Measurements from ENCODE around the gene NFKBIE. TPM values are rescaled to one million over a fixed set of nuclear protein-coding genes. Genes with fewer than 3 reads are reported as not detected.

NFKBIE gene
- total RNA-seq, 2 donors from 2014 or later: 18.1 to 19.8 TPM

DNA sequence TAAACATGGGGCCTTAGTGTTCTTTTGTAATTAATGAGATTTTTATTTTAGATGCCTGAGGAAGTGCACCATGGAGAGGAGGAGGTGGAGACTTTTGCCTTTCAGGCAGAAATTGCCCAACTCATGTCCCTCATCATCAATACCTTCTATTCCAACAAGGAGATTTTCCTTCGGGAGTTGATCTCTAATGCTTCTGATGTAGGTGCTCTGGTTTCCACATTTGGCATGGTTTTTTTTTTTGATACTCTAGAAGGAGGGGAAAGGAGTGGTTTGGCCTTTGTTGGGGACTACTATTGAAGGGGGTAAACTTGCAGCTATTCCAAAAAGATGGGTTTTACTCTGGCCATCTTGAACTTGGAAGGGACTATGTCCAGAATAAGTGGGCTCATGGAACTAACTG is 16.8 kb downstream of the NFKBIE start:
- peaks cover 67% of the 10 kb centered on the region for H3K4me1 Mint-ChIP-seq (ENCODE audit: low read depth)
- H3K4me3 Mint-ChIP-seq: peak overlapping the region; percentile 97
- ATAC-seq (replicated peaks in 1 of 2): no peak
- H3K27ac Mint-ChIP-seq: peak overlapping the region; percentile 87
- DNase-seq: no peak
- H3K9me3 Mint-ChIP-seq: no peaks in the 10 kb centered on the region
- H3K27me3 Mint-ChIP-seq (ENCODE audit: low read depth): no peaks in the 10 kb centered on the region
- peaks cover 37 to 56% of the 10 kb centered on the region in 2 donors for H3K36me3 Mint-ChIP-seq (ENCODE audit: insufficient read depth in 2 of 2)

DNA sequence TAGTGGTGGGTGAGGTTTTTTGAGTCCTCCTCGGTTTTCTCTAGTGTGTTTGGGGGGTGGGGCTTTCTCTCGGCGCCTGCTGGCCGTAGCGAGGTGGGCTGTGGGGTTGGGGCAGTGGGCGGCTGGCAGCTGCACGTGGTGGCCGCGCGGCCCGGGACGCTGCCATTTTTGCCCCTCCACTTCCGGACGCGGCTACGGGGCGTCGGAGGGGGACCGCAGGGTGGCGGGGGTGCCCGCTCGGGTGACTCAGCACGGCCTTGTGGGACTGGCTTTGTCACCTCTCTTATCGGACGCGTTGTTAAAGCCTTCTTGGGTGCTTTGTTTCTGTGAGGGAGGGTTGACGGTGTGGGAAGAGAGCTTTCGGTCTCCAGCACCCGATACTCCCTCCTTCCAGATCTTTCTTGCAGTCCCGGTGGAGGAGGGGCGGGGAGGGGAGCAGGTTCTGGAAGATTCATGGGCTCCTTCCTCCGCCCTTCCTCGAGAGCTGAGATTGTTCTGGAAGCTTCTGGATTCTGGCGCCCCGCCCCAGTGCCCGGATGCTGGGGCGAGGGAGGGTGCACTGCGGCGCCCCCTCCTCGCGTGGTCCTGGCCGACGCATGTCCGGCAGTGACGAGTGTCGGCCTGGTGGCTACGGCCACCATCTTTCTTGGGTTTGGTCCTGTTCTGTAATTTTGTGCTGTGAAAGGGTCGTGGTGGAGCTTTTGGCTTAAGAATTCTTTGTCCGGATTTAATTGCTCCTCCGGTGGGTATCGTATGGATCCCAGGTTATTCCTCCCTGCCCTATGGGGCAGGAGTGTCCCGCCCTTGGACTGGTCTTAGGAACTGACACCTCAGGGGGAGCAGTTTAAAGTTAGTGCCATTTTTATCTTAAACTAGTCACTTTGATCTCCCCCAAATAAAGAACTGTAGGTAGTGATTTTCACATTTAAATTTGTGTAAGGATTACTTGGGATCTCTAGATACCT is 17.7 kb downstream of the NFKBIE start:
- DNase-seq (peak; percentile 92 to 94), ATAC-seq (replicated peaks in 1 of 2) (peak; percentile 64 to 66)
- Mint-ChIP-seq H3K9me3 (no peaks in the 10 kb centered on the region), H3K36me3 (ENCODE audit: insufficient read depth in 2 of 2) (peaks cover 29 to 46% of the 10 kb centered on the region in 2 donors), H3K4me3 (peak overlapping the region; percentile 97), H3K27ac (peak overlapping the region; percentile 87), H3K4me1 (ENCODE audit: low read depth) (peaks cover 57% of the 10 kb centered on the region), H3K27me3 (ENCODE audit: low read depth) (no peaks in the 10 kb centered on the region)

GRCh38 chr6:44246663-44247337 is 18.6 kb downstream of the NFKBIE start, which contains the start of gene HSP90AB1:
Gene HSP90AB1 (plus strand): TSS chr6:44247101. CDS start chr6:44248630, 1,529 bp downstream.
- peaks cover 27 to 38% of the 10 kb centered on the region in 2 donors for H3K36me3 Mint-ChIP-seq (ENCODE audit: insufficient read depth in 2 of 2)
- no peaks in the 10 kb centered on the region for H3K27me3 Mint-ChIP-seq (ENCODE audit: low read depth)
- peak within 1 kb of the TSS; percentile 87 for H3K27ac Mint-ChIP-seq
- ATAC-seq (replicated peaks in 1 of 2) (peak; percentile 81 to 83), DNase-seq (peak; percentile 97 to 98)
- H3K4me1 Mint-ChIP-seq (ENCODE audit: low read depth): peaks cover 49% of the 10 kb centered on the region
- no peaks in the 10 kb centered on the region for H3K9me3 Mint-ChIP-seq
- H3K4me3 Mint-ChIP-seq: peak within 1 kb of the TSS; percentile 97

DNA sequence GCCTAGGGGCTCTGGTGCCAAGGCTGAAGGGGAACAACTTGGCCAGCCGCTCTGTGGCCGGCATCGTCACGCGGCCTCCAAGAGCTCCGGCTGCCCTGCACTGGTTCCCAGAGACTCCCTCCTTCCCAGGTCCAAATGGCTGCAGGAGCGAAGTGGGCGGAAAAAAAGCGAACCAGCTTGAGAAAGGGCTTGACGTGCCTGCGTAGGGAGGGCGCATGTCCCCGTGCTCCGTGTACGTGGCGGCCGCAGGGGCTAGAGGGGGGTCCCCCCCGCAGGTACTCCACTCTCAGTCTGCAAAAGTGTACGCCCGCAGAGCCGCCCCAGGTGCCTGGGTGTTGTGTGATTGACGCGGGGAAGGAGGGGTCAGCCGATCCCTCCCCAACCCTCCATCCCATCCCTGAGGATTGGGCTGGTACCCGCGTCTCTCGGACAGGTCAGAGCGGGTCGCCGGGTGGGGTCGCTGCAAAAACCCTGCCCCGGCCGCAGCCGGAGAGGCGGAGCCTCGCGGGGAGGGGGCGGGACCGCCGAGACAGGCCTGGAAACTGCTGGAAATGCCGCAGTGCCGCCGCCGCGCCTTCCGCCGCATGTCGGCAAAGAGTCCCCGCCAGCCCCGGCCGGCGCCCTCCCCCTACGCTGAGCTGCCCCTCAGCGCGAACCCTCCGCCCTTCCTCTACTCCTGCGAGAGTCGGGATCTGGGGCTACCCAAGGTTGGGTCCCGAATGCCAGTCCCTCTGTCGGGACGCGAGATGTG is 19.3 kb downstream of the NFKBIE start:
- Mint-ChIP-seq H3K4me1 (ENCODE audit: low read depth) (peaks cover 42% of the 10 kb centered on the region), H3K36me3 (ENCODE audit: insufficient read depth in 2 of 2) (peaks cover 24 to 32% of the 10 kb centered on the region in 2 donors), H3K27ac (peak overlapping the region; percentile 64), H3K4me3 (peak overlapping the region; percentile 97), H3K27me3 (ENCODE audit: low read depth) (no peaks in the 10 kb centered on the region), H3K9me3 (no peaks in the 10 kb centered on the region)
- peak; percentile 46 to 50 for ATAC-seq (replicated peaks in 1 of 2)
- DNase-seq: peak; percentile 88 to 93

DNA sequence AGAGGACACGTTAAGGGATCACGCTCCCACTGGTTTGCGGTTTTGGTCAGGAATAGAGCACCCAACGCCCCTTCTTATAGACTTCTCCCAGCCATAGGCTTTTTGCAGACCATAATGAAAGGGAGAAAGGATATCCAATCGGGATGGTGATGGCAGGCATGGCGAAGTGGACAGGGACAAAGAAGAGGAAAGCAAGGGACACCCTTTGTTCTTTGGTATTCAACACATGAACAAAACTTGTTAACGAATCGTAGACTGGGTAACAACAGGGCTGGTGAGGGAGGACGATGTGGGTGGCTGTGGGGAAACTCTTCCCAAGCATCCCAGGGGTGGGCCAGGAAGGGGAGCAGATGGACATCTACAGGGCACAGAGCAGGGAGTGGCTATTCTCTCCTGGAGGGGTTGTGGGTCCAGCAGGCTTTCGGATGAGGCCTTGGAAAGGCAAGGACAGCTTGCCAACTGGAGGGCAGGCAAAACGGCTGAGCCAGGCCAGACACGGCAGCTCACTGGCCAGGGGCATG is 19.9 kb downstream of the NFKBIE start:
- no peaks in the 10 kb centered on the region for H3K9me3 Mint-ChIP-seq
- H3K27ac Mint-ChIP-seq: peak overlapping the region; percentile 81
- H3K4me1 Mint-ChIP-seq (ENCODE audit: low read depth): peaks cover 35% of the 10 kb centered on the region
- ATAC-seq (replicated peaks in 1 of 2): no peak
- no peaks in the 10 kb centered on the region for H3K27me3 Mint-ChIP-seq (ENCODE audit: low read depth)
- no peak for DNase-seq
- H3K4me3 Mint-ChIP-seq: peak overlapping the region; percentile 97
- H3K36me3 Mint-ChIP-seq (ENCODE audit: insufficient read depth in 2 of 2): peaks cover 24 to 26% of the 10 kb centered on the region in 2 donors

- Mint-ChIP-seq H3K4me1 (ENCODE audit: low read depth) (peaks cover 23% of the 10 kb centered on the region), H3K27ac (no peak overlapping the region), H3K9me3 (no peaks in the 10 kb centered on the region), H3K27me3 (ENCODE audit: low read depth) (no peaks in the 10 kb centered on the region), H3K4me3 (no peak overlapping the region), H3K36me3 (ENCODE audit: insufficient read depth in 2 of 2) (peaks cover 6 to 8% of the 10 kb centered on the region in 2 donors)
- ATAC-seq (replicated peaks in 1 of 2): no peak
- DNase-seq: no peak
Observed at GRCh38 chr6:44243345-44243744, 22.0 kb downstream of the NFKBIE start.

DNA sequence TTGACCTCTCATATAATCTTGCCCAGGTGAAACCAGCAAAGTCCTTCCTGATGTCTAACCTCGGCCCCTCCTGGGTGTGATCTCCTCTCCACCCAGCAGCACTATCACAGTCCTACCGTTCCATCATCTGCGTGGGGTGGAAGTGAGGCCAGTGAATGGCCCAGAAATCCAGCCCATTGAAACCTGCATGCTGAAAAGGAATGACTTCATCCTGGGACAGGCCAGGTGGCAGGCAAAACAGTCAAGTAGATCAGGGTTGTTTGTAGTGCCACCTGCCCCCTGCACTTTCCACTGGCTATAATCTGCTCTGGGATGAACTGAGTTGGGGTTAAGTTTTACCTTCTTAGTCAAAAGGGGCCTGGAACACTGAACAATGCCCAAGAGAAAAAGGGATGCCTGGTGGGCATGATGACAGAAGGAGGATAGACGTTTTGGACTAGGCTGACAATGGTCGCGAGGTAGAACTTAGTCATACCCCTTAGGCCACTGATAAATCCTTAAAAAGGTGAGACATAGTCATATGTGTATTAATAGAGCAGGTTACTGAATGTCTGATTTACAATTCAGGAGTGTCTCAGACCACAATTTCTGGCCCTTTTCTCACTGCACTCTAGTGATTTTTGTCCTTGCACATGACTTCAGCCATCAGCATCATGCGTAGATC is 26.5 kb downstream of the NFKBIE start:
- H3K9me3 Mint-ChIP-seq: no peaks in the 10 kb centered on the region
- no peaks in the 10 kb centered on the region for H3K36me3 Mint-ChIP-seq (ENCODE audit: insufficient read depth in 2 of 2)
- DNase-seq (no peak), ATAC-seq (replicated peaks in 1 of 2) (no peak)
- no peaks in the 10 kb centered on the region for H3K27me3 Mint-ChIP-seq (ENCODE audit: low read depth)
- peak overlapping the region; percentile 38 for H3K27ac Mint-ChIP-seq
- peak overlapping the region; percentile 38 to 90 for H3K4me3 Mint-ChIP-seq
- peaks cover 33% of the 10 kb centered on the region for H3K4me1 Mint-ChIP-seq (ENCODE audit: low read depth)

GRCh38 chr6:44237813-44238433 is 27.4 kb downstream of the NFKBIE start:
- no peaks in the 10 kb centered on the region for H3K9me3 Mint-ChIP-seq
- H3K36me3 Mint-ChIP-seq (ENCODE audit: insufficient read depth in 2 of 2): peaks cover 0 to 3% of the 10 kb centered on the region in 2 donors
- ATAC-seq (replicated peaks in 1 of 2) (peak; percentile 81), DNase-seq (peak; percentile 84 to 90)
- no peaks in the 10 kb centered on the region for H3K27me3 Mint-ChIP-seq (ENCODE audit: low read depth)
- peaks cover 38% of the 10 kb centered on the region for H3K4me1 Mint-ChIP-seq (ENCODE audit: low read depth)
- H3K27ac Mint-ChIP-seq: peak overlapping the region; percentile 38
- H3K4me3 Mint-ChIP-seq: peak overlapping the region; percentile 38 to 90

DNA sequence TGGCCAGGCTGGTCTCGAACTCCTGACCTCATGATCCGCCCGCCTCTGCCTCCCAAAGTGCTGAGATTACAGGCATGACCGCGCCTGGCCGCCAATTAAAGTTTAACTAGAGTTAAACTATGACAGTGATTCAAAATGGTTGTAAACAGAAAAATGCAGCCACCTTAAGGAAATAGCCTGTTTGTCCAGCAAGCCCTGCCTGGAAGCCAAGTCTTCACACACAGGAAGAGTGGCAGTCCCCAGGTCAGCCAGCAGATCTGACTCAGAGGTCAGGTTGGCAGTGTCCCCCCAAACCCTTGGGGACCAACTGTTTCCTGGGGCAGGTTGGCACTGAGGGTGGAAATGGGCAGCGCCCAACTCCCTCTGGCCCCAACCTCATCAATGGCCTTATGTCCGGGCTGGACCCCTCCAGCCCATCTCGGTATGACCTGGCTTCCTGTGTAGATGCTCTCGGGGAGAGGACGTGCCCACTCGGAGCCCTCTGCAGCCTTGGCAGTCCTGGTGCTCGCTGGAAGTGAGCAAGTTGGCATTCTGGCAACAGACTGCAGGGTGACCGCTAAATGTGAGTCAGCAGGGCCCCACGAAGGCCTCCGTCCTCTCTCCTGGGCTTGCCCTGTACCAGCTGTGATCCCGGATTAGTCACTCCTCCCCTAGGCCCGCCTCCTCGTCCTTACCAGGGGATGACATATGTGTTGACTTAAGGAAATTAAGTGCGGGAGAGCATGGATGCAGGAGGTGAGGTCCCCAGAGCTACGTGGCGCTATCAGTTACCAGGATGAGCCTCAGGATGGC is 28.1 kb downstream of the NFKBIE start:
- no peaks in the 10 kb centered on the region for H3K27me3 Mint-ChIP-seq (ENCODE audit: low read depth)

DNA sequence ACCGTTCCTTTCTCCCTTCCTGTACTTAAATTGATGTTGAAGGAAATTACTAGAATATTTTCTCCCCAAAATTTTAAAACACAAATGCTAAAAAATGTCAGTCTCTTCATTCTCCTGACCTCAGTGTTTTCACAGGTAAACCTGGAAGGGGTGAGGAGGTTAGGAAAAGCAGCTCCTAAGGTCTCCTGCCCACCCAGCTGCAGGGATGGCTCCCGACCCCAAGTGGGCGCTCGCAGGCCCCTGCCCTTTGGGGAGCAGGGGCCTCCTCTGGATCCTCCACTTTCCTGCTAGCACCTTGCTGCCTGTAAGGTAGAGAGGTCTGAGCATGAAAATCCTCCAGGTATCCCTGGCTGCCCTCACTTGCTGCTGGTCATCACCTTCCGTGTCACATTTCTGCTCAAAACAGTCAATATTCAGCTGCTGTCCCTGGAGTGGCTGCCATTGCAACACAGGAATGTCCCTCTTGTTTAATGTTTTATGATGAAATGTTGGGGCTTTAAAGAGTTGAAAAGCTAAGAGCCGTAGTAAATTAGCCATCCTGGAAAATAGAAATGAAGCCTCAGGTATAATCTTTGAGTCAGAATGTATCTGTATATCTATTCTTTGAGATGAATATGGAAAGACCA is 29.3 kb downstream of the NFKBIE start:
- Mint-ChIP-seq H3K27me3 (ENCODE audit: low read depth) (no peaks in the 10 kb centered on the region), H3K9me3 (no peaks in the 10 kb centered on the region), H3K27ac (no peak overlapping the region), H3K4me3 (peak overlapping the region in 1 of 2 donors; percentile 12), H3K4me1 (ENCODE audit: low read depth) (peaks cover 38% of the 10 kb centered on the region), H3K36me3 (ENCODE audit: insufficient read depth in 2 of 2) (peaks cover 0 to 4% of the 10 kb centered on the region in 2 donors)
- DNase-seq (no peak), ATAC-seq (replicated peaks in 1 of 2) (no peak)

More for the DNA sequence above, 28.1 kb downstream of the NFKBIE start:
- H3K4me3 Mint-ChIP-seq: peak overlapping the region; percentile 38 to 90
- peak overlapping the region; percentile 38 for H3K27ac Mint-ChIP-seq
- peaks cover 0 to 4% of the 10 kb centered on the region in 2 donors for H3K36me3 Mint-ChIP-seq (ENCODE audit: insufficient read depth in 2 of 2)
- ATAC-seq (replicated peaks in 1 of 2): peak; percentile 85 to 86
- no peaks in the 10 kb centered on the region for H3K9me3 Mint-ChIP-seq
- DNase-seq: peak; percentile 80 to 86
- peaks cover 38% of the 10 kb centered on the region for H3K4me1 Mint-ChIP-seq (ENCODE audit: low read depth)

DNA sequence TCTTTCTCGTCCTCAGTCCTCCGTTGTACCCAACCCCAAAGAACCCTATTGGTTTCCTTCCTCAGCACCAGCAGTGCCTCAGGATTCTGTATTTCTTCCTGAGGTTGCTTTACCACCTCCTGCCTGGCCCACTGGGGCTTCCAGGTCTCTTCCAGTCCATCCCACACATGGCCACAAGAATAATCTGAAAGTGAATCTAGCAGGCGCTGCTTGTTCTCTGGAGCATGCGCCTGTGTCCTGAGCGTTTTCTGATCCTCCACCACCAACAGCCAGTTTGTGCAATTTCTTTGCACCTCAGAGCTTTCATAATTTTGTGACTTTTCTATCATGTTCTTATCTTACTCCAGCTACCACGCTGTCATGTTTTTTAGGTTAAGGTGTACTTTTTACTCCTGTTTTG is 30.1 kb downstream of the NFKBIE start:
- peaks cover 38% of the 10 kb centered on the region for H3K4me1 Mint-ChIP-seq (ENCODE audit: low read depth)
- ATAC-seq (replicated peaks in 1 of 2) (no peak), DNase-seq (no peak)
- H3K9me3 Mint-ChIP-seq: no peaks in the 10 kb centered on the region
- H3K27me3 Mint-ChIP-seq (ENCODE audit: low read depth): no peaks in the 10 kb centered on the region
- no peak overlapping the region for H3K27ac Mint-ChIP-seq
- H3K36me3 Mint-ChIP-seq (ENCODE audit: insufficient read depth in 2 of 2): peaks cover 0 to 7% of the 10 kb centered on the region in 2 donors
- no peak overlapping the region for H3K4me3 Mint-ChIP-seq

Data from activated T-cell treated with anti-CD3 and anti-CD28 coated beads, Interleukin-2, amount 50 U/mL, for 72 hours (primary cell).